Caco-2 (cell line): ENCODE results near the gene SLC39A9. TPM values are rescaled to one million over a fixed set of nuclear protein-coding genes. Genes with fewer than 3 reads are reported as not detected.

Source experiments
- BruUV-seq: library from RNA; stranded (reverse); fragments of 400-500 nt; replicated peaks from 2 replicates; lab custom pipeline; 2021; lab: Mats Ljungman, UMichigan
- CTCF ChIA-PET: fragments of 300-600 bp; sonication (Branson Sonifier 250); formaldehyde crosslinking; loops from one replicate; lab custom pipeline; 2022; ENCODE audit warnings: antibody characterized with exemption; lab: Charles Lee
- POLR2A ChIA-PET: fragments of 300-600 bp; sonication (Branson Sonifier 250); formaldehyde crosslinking; loops from one replicate; lab custom pipeline; 2022; ENCODE audit warnings: antibody characterized with exemption; lab: Charles Lee
- DNase-seq, 2 experiments: peaks; one replicate each; pipeline versions ENCODE4 v3.0.0 to v3.0.0-alpha.2; 2020 to 2022
- H3K27me3 ChIP-seq: replicated peaks from 2 replicates; pipeline ENCODE4 v1.6.0; 2011; ENCODE audit warnings: low read length; ENCODE audit not compliant: control insufficient read depth, insufficient read depth
- H3K36me3 ChIP-seq: 2 replicates; pipeline ENCODE4 v1.5.1; 2011; ENCODE audit warnings: low read length; ENCODE audit not compliant: control insufficient read depth, insufficient read depth
- H3K4me1 ChIP-seq: fragments of 250-450 bp; sonication (Bioruptor Pico); 2 replicates; pipeline ENCODE4 v1.5.1; 2020; ENCODE audit warnings: mild to moderate bottlenecking
- H3K4me3 ChIP-seq: 2 replicates; pipeline ENCODE4 v1.5.1; 2011; ENCODE audit warnings: low read depth, mild to moderate bottlenecking, control low read depth, low read length
- H3K9me3 ChIP-seq: fragments of 250-450 bp; sonication (Bioruptor Pico); 2 replicates; pipeline ENCODE4 v1.5.1; 2020; ENCODE audit warnings: mild to moderate bottlenecking, moderate library complexity
- H3K27ac Mint-ChIP-seq: one replicate; pipeline ENCODE4 v1.8.0; 2022; ENCODE audit warnings: mixed read lengths; ENCODE audit not compliant: unreplicated experiment
- H3K27me3 Mint-ChIP-seq: one replicate; pipeline ENCODE4 v1.8.0; 2022; ENCODE audit warnings: mixed read lengths; ENCODE audit not compliant: insufficient read depth, unreplicated experiment
- H3K36me3 Mint-ChIP-seq: one replicate; pipeline ENCODE4 v1.8.0; 2022; ENCODE audit warnings: mild to moderate bottlenecking, mixed read lengths; ENCODE audit not compliant: insufficient read depth, unreplicated experiment
- H3K4me1 Mint-ChIP-seq: one replicate; pipeline ENCODE4 v1.8.0; 2022; ENCODE audit warnings: low read depth, mixed read lengths; ENCODE audit not compliant: unreplicated experiment
- H3K4me3 Mint-ChIP-seq: one replicate; pipeline ENCODE4 v1.8.0; 2022; ENCODE audit warnings: mild to moderate bottlenecking, moderate library complexity, mixed read lengths; ENCODE audit not compliant: unreplicated experiment
- H3K9me3 Mint-ChIP-seq: one replicate; pipeline ENCODE4 v1.8.0; 2022; ENCODE audit warnings: mixed read lengths; ENCODE audit not compliant: unreplicated experiment
- intact Hi-C: fragments of 100-400 bp; cut with micrococcal nuclease; formaldehyde crosslinking; loops from one replicate; pipeline ENCODE4 v1.10.0; 2022; ENCODE audit not compliant: unreplicated experiment
- total RNA-seq: library from RNA; stranded (reverse); gene quantifications from 2 replicates; pipeline ENCODE4 v1.2.3, GENCODE V29; 2022
- TF ChIP-seq, protein P1 (sequence below), 2 experiments: fragments of 200-600 bp in 1 of 2; IDR thresholded peaks; 1 replicate in 1 of 2; 2 replicates in 1 of 2; pipeline versions ENCODE4 v1.5.1 to v1.8.0; 2011 to 2022; ENCODE audit warnings: antibody characterized with exemption in 1 of 2, control low read depth in 1 of 2, inconsistent platforms in 1 of 2, low read depth in 1 of 2, low read length in 1 of 2, mild to moderate bottlenecking in 1 of 2, moderate library complexity in 1 of 2; ENCODE audit not compliant: insufficient read depth in 1 of 2, severe bottlenecking in 1 of 2, unreplicated experiment in 1 of 2

Gene SLC39A9
- total RNA-seq, 1 experiment from 2014 or later: 96.4 TPM

DNA sequence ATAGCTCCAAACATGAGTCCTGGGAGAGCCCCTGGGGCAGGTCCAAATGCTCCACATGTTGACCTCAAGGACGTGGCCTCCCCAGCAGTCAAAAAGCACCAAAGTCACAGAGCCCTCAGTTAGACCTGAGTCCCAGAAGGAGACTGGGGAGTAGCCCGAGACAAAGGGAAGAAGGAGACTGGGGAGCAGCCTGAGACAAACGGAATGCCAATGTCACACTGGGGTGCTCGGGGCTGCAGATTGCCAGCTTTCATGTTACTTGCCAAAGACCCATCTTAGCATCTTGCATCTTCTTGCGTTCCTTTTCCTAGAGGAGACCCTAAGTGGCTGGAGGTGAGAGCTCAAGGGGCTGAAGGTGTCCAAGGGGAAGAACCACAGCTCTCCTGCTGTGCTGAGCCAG lies 100.9 kb downstream of the SLC39A9 start:
- intact Hi-C loops: no loop called here
- peaks cover 2% of the 10 kb centered on the region for H3K27me3 Mint-ChIP-seq
- H3K4me1 Mint-ChIP-seq: no peaks in the 10 kb centered on the region
- H3K4me3 ChIP-seq: no peak overlapping the region
- POLR2A ChIA-PET: no interaction called here
- H3K27ac Mint-ChIP-seq: no peak overlapping the region
- CTCF ChIA-PET: no interaction called here
- H3K4me3 Mint-ChIP-seq: no peak overlapping the region
- H3K4me1 ChIP-seq: no peaks in the 10 kb centered on the region
- H3K27me3 ChIP-seq: no peaks in the 10 kb centered on the region
- no peaks in the 10 kb centered on the region for H3K9me3 Mint-ChIP-seq
- H3K9me3 ChIP-seq: no peaks in the 10 kb centered on the region
- DNase-seq: no peak
- H3K36me3 Mint-ChIP-seq: no peaks in the 10 kb centered on the region
- TF ChIP-seq, protein P1, sequence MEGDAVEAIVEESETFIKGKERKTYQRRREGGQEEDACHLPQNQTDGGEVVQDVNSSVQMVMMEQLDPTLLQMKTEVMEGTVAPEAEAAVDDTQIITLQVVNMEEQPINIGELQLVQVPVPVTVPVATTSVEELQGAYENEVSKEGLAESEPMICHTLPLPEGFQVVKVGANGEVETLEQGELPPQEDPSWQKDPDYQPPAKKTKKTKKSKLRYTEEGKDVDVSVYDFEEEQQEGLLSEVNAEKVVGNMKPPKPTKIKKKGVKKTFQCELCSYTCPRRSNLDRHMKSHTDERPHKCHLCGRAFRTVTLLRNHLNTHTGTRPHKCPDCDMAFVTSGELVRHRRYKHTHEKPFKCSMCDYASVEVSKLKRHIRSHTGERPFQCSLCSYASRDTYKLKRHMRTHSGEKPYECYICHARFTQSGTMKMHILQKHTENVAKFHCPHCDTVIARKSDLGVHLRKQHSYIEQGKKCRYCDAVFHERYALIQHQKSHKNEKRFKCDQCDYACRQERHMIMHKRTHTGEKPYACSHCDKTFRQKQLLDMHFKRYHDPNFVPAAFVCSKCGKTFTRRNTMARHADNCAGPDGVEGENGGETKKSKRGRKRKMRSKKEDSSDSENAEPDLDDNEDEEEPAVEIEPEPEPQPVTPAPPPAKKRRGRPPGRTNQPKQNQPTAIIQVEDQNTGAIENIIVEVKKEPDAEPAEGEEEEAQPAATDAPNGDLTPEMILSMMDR (IDR thresholded peaks at IDR 0.05; ENCODE audit: insufficient read depth in 1 of 2, low read depth in 1 of 2, low read length in 1 of 2, severe bottlenecking in 1 of 2, unreplicated experiment in 1 of 2): no peak
- no peaks in the 10 kb centered on the region for H3K36me3 ChIP-seq
- BruUV-seq: no TSS peak

GRCh38 chr14:69500096-69500495 lies 101.6 kb downstream of the SLC39A9 start:
- Mint-ChIP-seq H3K27me3 (peaks cover 2% of the 10 kb centered on the region), H3K27ac (no peak overlapping the region), H3K9me3 (no peaks in the 10 kb centered on the region), H3K4me3 (no peak overlapping the region), H3K36me3 (no peaks in the 10 kb centered on the region), H3K4me1 (no peaks in the 10 kb centered on the region)
- intact Hi-C loops: no loop called here
- H3K4me1 ChIP-seq: no peaks in the 10 kb centered on the region
- TF ChIP-seq, protein P1 (IDR thresholded peaks at IDR 0.05; ENCODE audit: insufficient read depth in 1 of 2, low read depth in 1 of 2, low read length in 1 of 2, severe bottlenecking in 1 of 2, unreplicated experiment in 1 of 2): no peak
- H3K36me3 ChIP-seq: no peaks in the 10 kb centered on the region
- no peak for DNase-seq
- H3K4me3 ChIP-seq: no peak overlapping the region
- no peaks in the 10 kb centered on the region for H3K27me3 ChIP-seq
- CTCF ChIA-PET: no interaction called here
- no peaks in the 10 kb centered on the region for H3K9me3 ChIP-seq
- no TSS peak for BruUV-seq
- POLR2A ChIA-PET: no interaction called here

DNA sequence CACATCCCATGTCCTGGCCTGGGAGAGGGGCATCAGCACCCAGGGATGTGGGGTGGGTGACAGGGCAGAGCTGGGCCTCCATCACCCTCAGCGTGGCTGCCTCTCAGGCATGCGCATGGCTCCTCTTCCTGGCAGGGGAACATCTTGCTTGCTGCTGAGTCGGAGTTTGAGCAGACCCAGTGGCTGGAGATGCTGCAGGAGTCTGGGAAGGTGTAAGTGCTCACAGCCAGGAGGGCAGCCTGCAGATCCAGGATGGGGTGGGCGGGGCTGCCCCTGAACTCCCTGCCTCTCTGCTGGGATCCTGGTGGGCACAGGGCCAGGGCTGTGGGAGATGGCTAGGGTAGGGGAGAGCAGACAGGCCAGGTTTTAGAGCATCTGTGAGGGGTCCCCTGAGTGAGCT lies 102.2 kb downstream of the SLC39A9 start:
- TF ChIP-seq, protein P1 (IDR thresholded peaks at IDR 0.05; ENCODE audit: insufficient read depth in 1 of 2, low read depth in 1 of 2, low read length in 1 of 2, severe bottlenecking in 1 of 2, unreplicated experiment in 1 of 2): no peak
- H3K27me3 Mint-ChIP-seq: peaks cover 2% of the 10 kb centered on the region
- H3K4me1 Mint-ChIP-seq: no peaks in the 10 kb centered on the region
- no peaks in the 10 kb centered on the region for H3K27me3 ChIP-seq
- ChIA-PET CTCF (no interaction called here), POLR2A (interaction anchor here (0.6 kb wide), 1 partner anchor 19 kb away, joined by 9 read pairs; no protein-coding TSS in a partner anchor)
- H3K4me1 ChIP-seq: no peaks in the 10 kb centered on the region
- intact Hi-C loops: no loop called here
- H3K36me3 ChIP-seq: no peaks in the 10 kb centered on the region
- no peak overlapping the region for H3K4me3 ChIP-seq
- H3K36me3 Mint-ChIP-seq: no peaks in the 10 kb centered on the region
- H3K9me3 ChIP-seq: no peaks in the 10 kb centered on the region
- H3K27ac Mint-ChIP-seq: no peak overlapping the region
- BruUV-seq: no TSS peak
- no peak overlapping the region for H3K4me3 Mint-ChIP-seq
- DNase-seq: no peak
- H3K9me3 Mint-ChIP-seq: no peaks in the 10 kb centered on the region
